Loucy (cell line): Measurements from ENCODE around the gene C2orf49.

ENCODE experiments used
- EZH2phosphoT487 ChIP-seq: fragments of 200-600 bp; IDR thresholded peaks from 2 replicates; pipeline ENCODE4 v1.6.1; 2018; ENCODE audit warnings: antibody characterized with exemption, mild to moderate bottlenecking, moderate library complexity, borderline replicate concordance
- TF ChIP-seq, protein P1 (sequence below): fragments of 200-600 bp; sonication (generic); conservative IDR thresholded peaks from 2 replicates; pipeline ENCODE4 v1.5.1; 2014; ENCODE audit warnings: mild to moderate bottlenecking, antibody characterized with exemption, low read length

DNA sequence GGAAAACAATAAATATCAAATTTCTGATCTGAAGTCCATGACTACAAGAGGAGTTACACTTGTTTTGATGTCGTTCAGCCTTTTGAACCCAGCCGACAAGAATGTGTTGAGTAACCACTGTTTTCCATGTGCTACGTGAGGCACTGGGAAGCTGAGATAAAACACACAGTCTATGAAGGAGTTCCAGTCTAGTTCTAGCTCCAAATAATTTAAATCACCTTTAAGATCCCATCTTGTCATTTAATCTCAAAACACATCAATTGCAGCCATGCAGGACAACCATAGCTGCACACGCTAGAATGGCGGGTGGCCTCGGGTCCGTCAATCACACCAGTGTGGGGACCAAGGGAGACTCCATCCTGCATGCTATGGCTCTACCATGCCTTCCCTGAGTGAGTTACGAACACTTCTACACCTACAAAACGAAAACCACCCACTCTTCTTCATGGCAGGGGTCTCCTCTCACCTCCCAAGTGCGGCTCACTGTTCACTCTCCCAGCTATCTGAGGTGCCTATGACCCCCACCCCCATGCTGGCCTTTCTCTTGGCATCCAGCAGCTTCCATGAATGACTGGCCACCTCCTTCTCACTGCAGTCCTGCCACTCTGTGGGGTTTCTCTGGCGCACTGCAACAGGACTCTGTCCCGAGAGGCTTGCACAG is 57.7 kb downstream of the C2orf49 start:
- TF ChIP-seq, protein P1, sequence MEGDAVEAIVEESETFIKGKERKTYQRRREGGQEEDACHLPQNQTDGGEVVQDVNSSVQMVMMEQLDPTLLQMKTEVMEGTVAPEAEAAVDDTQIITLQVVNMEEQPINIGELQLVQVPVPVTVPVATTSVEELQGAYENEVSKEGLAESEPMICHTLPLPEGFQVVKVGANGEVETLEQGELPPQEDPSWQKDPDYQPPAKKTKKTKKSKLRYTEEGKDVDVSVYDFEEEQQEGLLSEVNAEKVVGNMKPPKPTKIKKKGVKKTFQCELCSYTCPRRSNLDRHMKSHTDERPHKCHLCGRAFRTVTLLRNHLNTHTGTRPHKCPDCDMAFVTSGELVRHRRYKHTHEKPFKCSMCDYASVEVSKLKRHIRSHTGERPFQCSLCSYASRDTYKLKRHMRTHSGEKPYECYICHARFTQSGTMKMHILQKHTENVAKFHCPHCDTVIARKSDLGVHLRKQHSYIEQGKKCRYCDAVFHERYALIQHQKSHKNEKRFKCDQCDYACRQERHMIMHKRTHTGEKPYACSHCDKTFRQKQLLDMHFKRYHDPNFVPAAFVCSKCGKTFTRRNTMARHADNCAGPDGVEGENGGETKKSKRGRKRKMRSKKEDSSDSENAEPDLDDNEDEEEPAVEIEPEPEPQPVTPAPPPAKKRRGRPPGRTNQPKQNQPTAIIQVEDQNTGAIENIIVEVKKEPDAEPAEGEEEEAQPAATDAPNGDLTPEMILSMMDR = no peak
- no peak for TF ChIP-seq EZH2phosphoT487
